C4-2B (cell line): Measurements from ENCODE around the gene ARHGEF33.

Experiments used
- H3K27ac ChIP-seq: fragments of 450-650 bp; 2 replicates; pipeline ENCODE4 v1.5.1; 2017
- ZFX ChIP-seq: fragments of 450-650 bp; IDR thresholded peaks from 2 replicates; pipeline ENCODE4 v1.6.1; 2017
- TF ChIP-seq, protein P1 (sequence below): fragments of 450-650 bp; conservative IDR thresholded peaks from 2 replicates; pipeline ENCODE4 v1.5.1; 2017; ENCODE audit warnings: mild to moderate bottlenecking

ARHGEF33 gene

DNA sequence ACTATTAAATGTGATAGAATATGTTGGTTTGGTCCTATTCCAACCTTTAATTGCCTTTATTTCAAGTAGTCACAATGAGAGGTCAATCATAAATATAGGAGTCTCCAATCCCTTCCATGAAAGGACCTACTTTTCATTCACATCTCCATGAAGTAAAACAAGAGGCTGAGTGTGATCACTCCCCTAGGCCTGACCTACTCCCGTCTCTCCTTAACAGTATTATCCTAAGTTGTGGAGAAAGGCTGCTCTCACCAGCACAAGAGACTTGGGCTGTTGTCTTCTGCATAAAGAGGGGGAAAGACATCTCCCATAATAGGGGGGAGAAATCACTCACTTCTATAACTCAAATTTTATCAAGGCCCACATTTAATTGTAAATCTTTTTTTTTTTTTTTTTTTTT lies 125.7 kb downstream of the ARHGEF33 start:
- H3K27ac ChIP-seq, result no peak overlapping the region
- no peak for TF ChIP-seq ZFX
- TF ChIP-seq, protein P1, sequence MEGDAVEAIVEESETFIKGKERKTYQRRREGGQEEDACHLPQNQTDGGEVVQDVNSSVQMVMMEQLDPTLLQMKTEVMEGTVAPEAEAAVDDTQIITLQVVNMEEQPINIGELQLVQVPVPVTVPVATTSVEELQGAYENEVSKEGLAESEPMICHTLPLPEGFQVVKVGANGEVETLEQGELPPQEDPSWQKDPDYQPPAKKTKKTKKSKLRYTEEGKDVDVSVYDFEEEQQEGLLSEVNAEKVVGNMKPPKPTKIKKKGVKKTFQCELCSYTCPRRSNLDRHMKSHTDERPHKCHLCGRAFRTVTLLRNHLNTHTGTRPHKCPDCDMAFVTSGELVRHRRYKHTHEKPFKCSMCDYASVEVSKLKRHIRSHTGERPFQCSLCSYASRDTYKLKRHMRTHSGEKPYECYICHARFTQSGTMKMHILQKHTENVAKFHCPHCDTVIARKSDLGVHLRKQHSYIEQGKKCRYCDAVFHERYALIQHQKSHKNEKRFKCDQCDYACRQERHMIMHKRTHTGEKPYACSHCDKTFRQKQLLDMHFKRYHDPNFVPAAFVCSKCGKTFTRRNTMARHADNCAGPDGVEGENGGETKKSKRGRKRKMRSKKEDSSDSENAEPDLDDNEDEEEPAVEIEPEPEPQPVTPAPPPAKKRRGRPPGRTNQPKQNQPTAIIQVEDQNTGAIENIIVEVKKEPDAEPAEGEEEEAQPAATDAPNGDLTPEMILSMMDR, result no peak

DNA sequence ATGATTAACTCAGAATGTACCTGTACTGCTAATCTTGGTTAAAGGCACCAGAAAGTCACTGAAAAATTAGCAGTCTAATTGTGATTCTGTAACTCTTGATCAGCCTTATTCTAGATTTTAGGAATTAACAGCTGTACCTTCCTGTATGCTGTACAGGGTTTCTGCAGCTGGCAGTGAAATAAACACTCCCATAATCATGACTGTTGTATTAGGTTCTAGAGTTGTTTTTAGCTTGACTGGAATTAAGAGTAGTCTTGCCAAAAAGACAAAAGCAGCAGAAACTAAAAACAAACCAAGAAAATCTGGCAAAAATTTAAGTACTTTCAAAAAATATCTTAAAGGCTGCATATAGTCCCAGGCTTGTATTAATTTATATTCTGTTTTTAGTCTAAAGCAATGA lies 127.7 kb downstream of the ARHGEF33 start:
- H3K27ac ChIP-seq, result no peak overlapping the region
- TF ChIP-seq, protein P1, result no peak
- TF ChIP-seq ZFX, result no peak

DNA sequence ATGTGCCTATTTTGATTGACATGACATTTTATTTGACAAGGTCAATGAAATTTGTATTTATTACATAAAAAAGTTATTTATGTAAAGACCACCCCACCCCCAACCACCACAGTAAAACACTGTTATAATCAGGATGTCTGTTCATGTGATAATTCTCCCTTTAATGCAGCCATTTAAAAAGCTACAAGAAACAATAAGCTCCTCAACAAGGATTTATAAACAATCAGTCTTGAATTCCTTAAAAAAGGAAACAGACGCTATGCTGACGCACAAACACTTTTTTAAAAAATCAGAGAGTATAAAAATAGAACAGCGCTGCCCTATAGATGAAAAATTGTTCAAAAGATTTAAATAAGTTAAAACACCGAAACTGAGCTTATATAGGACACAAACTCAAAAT lies 129.0 kb downstream of the ARHGEF33 start:
- TF ChIP-seq, protein P1, result no peak
- TF ChIP-seq ZFX, result no peak
- no peak overlapping the region for H3K27ac ChIP-seq

DNA sequence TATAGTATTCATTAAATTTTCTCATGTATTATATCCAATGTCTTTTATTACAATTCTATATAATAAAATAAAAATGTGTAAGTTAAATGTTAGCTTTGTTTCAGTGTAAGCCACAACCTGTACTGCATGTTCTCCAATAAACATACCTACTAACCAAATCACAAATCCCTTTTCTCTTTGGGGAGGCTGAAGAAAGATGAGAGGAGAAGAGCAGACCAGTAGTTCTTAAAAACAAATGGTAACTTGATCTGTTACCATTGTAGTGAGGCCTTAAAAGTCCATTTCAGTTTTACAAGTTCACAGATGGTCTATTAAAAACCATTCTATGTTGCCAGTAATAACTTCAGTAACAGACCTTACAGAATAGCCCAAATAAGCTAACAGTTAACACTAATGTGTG lies 130.7 kb downstream of the ARHGEF33 start:
- TF ChIP-seq, protein P1, result no peak
- TF ChIP-seq ZFX, result no peak
- H3K27ac ChIP-seq, result no peak overlapping the region

DNA sequence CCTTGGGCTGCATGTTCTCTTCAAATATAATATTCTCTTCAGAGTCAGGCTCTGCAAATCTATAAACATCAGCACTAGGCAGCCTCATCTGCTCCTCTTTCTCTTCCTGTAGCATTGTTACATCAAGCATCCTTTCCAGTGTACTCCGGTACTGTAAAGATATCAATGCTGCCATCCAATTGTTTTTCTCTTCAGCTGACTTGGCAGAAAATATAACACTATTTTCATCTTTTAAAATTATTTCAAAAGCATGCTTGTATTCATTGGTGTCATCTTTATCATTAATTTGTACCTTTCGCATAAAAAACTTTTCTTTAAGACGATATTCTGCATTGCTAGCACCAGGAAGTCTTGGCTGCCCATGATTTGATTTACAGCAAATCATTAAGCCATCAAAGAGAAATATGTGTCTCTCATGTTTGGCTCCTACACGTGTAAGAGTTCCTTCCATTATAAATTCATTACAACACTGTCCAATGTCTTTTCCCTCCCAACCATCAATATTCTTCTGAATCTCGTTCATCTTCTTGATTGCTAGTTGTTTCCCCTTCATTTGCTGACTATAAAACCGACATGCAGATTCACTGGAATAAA lies 133.1 kb downstream of the ARHGEF33 start:
- no peak overlapping the region for H3K27ac ChIP-seq
- TF ChIP-seq ZFX, result no peak
- TF ChIP-seq, protein P1, result no peak

DNA sequence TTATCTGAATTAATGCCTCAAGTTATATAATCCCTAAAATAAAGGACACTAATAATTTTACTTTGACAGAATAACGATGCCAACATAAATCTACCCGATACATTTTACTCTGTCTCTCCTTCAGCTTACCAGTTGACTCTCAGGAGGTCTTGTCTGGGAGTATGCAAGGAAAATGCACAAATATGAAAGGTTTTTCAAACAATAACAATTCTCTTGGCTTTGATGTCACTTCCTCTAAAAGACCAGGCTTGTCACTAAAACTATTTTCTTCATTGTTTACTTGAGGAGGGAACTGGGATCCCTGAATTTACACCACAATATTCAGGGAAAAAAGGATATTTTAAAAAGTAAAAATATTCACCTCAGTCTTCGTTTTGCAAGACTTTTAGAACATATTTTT lies 134.0 kb downstream of the ARHGEF33 start:
- TF ChIP-seq ZFX, result no peak
- TF ChIP-seq, protein P1, result no peak
- no peak overlapping the region for H3K27ac ChIP-seq

DNA sequence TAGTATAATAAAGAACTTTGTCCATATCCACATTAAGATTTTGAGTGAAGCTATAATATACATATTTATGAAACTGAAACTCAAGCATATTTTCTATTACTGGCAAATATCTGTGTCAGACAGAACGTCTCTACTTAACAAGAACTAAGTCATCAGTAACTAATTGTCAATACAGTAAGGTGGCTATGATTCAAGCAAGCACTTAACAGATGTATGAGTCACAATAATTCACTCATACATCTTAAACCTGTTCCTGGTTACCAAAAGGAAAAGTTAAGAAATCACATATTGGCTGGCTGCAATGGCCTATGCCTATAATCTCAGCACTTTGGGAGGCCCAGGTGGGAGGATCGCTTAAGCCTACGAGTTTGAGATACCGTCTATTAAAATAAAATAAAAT lies 135.2 kb downstream of the ARHGEF33 start:
- H3K27ac ChIP-seq, result no peak overlapping the region
- TF ChIP-seq ZFX, result no peak
- TF ChIP-seq, protein P1, result no peak
